ENCODE measurements around the gene TENT5C. TPM values are rescaled to one million over a fixed set of nuclear protein-coding genes. Genes with fewer than 3 reads are reported as not detected.

The TENT5C gene
- total and polyA plus RNA-seq, 8 donors: 11.6 to 25.8 (median 15.9) TPM

GRCh38 chr1:117639741-117640140 is 33.9 kb downstream of the TENT5C start:
- Histone ChIP-seq H3K27ac (no peak overlapping the region), H3K4me3 (no peak overlapping the region), H3K9me3 (no peaks in the 10 kb centered on the region), H3K4me1 (no peaks in the 10 kb centered on the region), H3K27me3 (no peaks in the 10 kb centered on the region), H3K36me3 (no peaks in the 10 kb centered on the region)
- intact Hi-C loops (cut with DNase I): no loop called here
- no peak for ATAC-seq
- DNase-seq: no peak
- TF ChIP-seq, protein P1, sequence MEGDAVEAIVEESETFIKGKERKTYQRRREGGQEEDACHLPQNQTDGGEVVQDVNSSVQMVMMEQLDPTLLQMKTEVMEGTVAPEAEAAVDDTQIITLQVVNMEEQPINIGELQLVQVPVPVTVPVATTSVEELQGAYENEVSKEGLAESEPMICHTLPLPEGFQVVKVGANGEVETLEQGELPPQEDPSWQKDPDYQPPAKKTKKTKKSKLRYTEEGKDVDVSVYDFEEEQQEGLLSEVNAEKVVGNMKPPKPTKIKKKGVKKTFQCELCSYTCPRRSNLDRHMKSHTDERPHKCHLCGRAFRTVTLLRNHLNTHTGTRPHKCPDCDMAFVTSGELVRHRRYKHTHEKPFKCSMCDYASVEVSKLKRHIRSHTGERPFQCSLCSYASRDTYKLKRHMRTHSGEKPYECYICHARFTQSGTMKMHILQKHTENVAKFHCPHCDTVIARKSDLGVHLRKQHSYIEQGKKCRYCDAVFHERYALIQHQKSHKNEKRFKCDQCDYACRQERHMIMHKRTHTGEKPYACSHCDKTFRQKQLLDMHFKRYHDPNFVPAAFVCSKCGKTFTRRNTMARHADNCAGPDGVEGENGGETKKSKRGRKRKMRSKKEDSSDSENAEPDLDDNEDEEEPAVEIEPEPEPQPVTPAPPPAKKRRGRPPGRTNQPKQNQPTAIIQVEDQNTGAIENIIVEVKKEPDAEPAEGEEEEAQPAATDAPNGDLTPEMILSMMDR (IDR thresholded peaks at IDR 0.05): no peak

DNA sequence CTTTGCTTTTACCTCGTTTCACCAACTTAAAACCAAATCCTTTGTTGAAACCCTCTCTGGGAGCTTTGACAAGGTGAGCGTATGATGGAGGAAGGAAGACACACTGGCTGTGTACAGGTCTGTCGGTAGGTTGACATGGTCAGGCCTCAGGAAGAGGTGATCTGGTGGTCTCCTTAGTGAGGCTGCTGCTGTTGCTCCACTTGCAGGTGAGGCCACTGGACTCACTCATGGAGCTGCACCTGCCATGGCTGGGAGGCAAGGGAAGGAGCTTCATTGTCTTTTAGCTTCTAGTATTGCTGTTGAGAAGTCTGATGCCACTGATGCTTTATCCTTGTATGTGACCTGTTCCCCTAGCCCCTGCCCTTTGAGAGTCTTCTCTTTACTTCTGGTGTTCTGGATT is 35.7 kb downstream of the TENT5C start:
- H3K4me1 ChIP-seq: no peaks in the 10 kb centered on the region
- TF ChIP-seq, protein P1 (IDR thresholded peaks at IDR 0.05): no peak
- no peak overlapping the region for H3K4me3 ChIP-seq
- ATAC-seq (no peak), DNase-seq (no peak)
- intact Hi-C loops (cut with DNase I): no loop called here
- no peaks in the 10 kb centered on the region for H3K36me3 ChIP-seq
- no peaks in the 10 kb centered on the region for H3K27me3 ChIP-seq
- no peak overlapping the region for H3K27ac ChIP-seq
- H3K9me3 ChIP-seq: no peaks in the 10 kb centered on the region

- H3K4me3 ChIP-seq: no peak overlapping the region
- TF ChIP-seq, protein P1 (IDR thresholded peaks at IDR 0.05): no peak
- H3K9me3 ChIP-seq: no peaks in the 10 kb centered on the region
- no peaks in the 10 kb centered on the region for H3K4me1 ChIP-seq
- no peak overlapping the region for H3K27ac ChIP-seq
- DNase-seq: no peak
- no peaks in the 10 kb centered on the region for H3K36me3 ChIP-seq
- H3K27me3 ChIP-seq: no peaks in the 10 kb centered on the region
- no peak for ATAC-seq
- intact Hi-C loops (cut with DNase I): no loop called here
Measured at GRCh38 chr1:117642963-117643362, 37.1 kb downstream of the TENT5C start.

- ATAC-seq (no peak), DNase-seq (no peak)
- intact Hi-C loops (cut with DNase I): no loop called here
Measured at GRCh38 chr1:117643601-117644000, 37.8 kb downstream of the TENT5C start.

GRCh38 chr1:117644696-117645311 is 39.0 kb downstream of the TENT5C start:
- Histone ChIP-seq H3K4me3 (no peak overlapping the region), H3K27me3 (no peaks in the 10 kb centered on the region), H3K27ac (no peak overlapping the region), H3K9me3 (no peaks in the 10 kb centered on the region), H3K4me1 (no peaks in the 10 kb centered on the region), H3K36me3 (no peaks in the 10 kb centered on the region)
- intact Hi-C loops (cut with DNase I): no loop called here
- DNase-seq: no peak
- ATAC-seq: no peak
- TF ChIP-seq, protein P1 (IDR thresholded peaks at IDR 0.05): no peak

More at GRCh38 chr1:117643601-117644000, 37.8 kb downstream of the TENT5C start:
- no peaks in the 10 kb centered on the region for H3K27me3 ChIP-seq
- no peak overlapping the region for H3K4me3 ChIP-seq
- no peaks in the 10 kb centered on the region for H3K9me3 ChIP-seq
- no peaks in the 10 kb centered on the region for H3K4me1 ChIP-seq
- H3K27ac ChIP-seq: no peak overlapping the region
- no peaks in the 10 kb centered on the region for H3K36me3 ChIP-seq
- TF ChIP-seq, protein P1 (IDR thresholded peaks at IDR 0.05): no peak
